ENCODE data around the gene RB1. TPM values are rescaled to one million over a fixed set of nuclear protein-coding genes. Genes with fewer than 3 reads are reported as not detected.

RB1 gene
- total RNA-seq, 1 experiment from 2014 or later, result 36.7 TPM

DNA sequence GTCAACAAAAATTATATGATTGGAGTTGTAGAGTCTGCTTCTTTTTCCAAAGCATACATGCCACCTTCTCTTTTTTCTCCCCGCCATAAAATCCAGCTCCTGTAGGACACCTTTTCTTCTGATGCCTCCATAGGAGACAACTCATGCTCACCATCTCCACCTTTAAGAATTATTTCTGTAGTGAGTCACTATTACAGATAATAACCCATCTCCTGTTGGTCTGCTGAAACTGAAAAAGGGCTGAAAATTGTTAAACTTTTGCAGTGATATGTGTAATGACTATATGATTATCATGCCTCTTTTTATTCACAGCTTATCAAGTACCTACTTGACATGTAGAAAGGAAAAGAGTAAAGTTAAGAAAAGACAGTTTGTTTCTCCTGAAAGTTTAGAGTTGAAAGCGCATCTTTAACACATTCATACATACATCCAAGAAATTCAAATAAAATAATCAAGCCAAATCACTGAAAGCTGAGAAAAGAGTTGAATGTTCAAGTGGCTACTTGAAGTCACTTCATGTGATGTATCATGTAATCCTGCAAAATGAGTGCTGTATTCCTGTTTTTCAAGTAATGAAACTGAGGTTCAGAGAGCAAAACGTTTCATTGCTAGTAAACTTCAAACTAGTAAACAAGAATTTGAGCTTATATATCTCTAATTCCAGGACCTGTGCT is 144.9 kb downstream of the RB1 start:
- RAD21 ChIA-PET (ENCODE audit: low non-redundant PET in 1 of 2, low total read pairs in 2 of 2, uncharacterized antibody in 2 of 2, unreplicated experiment in 2 of 2), result no interaction called here
- Histone ChIP-seq H3K4me2 (ENCODE audit: low read length) (no peak overlapping the region), H3K27ac (ENCODE audit: low read depth, low read length) (no peak overlapping the region), H3K4me1 (ENCODE audit: control insufficient read depth in 1 of 2, insufficient read depth in 2 of 2, low read length in 2 of 2) (peaks cover 0 to 5% of the 10 kb centered on the region in 2 experiments; a peak in 2 of 4 replicates), H4K20me1 (ENCODE audit: insufficient read depth) (no peaks in the 10 kb centered on the region), H3K79me2 (ENCODE audit: insufficient read depth, low read length) (no peaks in the 10 kb centered on the region; the same call in 1 of the 2 replicates), H3K9me2 (ENCODE audit: insufficient read depth) (no peaks in the 10 kb centered on the region), H2AFZ (ENCODE audit: low read depth, low read length, poor library complexity, severe bottlenecking) (no peak overlapping the region), H3K27me3 (ENCODE audit: insufficient read depth, low read length) (no peaks in the 10 kb centered on the region), H3K9me3 (ENCODE audit: control insufficient read depth in 1 of 2, insufficient read depth in 1 of 2, low read depth in 1 of 2, low read length in 2 of 2) (no peaks in the 10 kb centered on the region), H3K4me3 (replicated peaks in 1 of 2; ENCODE audit: low read depth in 1 of 2, low read length in 2 of 2) (no peak overlapping the region), H3K36me3 (ENCODE audit: control insufficient read depth in 1 of 2, insufficient read depth in 2 of 2, low read length in 2 of 2) (no peaks in the 10 kb centered on the region), H3K9ac (ENCODE audit: low read length) (no peak overlapping the region)
- POLR2A ChIA-PET, result no interaction called here
- TF ChIP-seq, protein P1, sequence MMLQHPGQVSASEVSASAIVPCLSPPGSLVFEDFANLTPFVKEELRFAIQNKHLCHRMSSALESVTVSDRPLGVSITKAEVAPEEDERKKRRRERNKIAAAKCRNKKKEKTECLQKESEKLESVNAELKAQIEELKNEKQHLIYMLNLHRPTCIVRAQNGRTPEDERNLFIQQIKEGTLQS (IDR thresholded peaks at IDR 0.05), result no peak
- TF ChIP-seq ELF1 (IDR thresholded peaks at IDR 0.05; ENCODE audit: borderline replicate concordance, low read depth), result no peak
- no TSS peak for BruUV-seq (replicated peaks)
- DNase-seq (ENCODE audit: low read depth, low spot score) (no peak), ATAC-seq (no peak)
- intact Hi-C loops (cut with micrococcal nuclease), result no loop called here
- CTCF ChIA-PET, result no interaction called here

DNA sequence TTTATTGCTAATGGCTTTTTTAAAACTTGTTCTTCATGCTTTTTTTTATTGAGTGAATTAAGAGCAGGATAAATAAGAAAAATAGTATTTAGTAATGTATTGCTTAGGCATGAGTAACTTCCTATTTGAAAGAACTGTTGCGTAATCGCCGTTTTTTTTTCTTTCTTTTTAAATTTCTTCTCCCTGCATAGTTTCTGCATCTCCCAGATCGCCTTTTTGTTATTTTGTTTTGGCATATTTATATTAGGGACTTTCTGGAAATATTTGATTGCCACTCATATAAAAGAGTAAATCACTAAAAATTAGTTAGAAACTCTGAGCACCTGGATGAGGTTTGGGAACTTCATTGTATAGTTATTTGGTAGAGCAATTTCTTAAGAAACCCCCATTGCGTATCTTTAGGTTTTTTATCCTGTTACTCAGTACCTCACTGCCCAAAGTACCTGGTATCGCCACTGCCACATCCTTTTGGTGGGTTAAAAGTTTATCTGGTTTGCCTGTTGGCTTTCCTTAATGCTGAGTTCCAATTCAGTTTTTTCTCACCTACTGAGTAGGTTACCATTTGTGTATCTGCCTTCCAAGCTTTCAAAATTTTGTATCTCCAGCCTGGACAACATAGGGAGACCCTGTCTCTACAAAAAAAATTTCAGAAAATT is 145.5 kb downstream of the RB1 start:
- H3K9me2 ChIP-seq (ENCODE audit: insufficient read depth), result no peaks in the 10 kb centered on the region
- H4K20me1 ChIP-seq (ENCODE audit: insufficient read depth), result no peaks in the 10 kb centered on the region
- RAD21 ChIA-PET (ENCODE audit: low non-redundant PET in 1 of 2, low total read pairs in 2 of 2, uncharacterized antibody in 2 of 2, unreplicated experiment in 2 of 2), result no interaction called here
- no peak overlapping the region for H3K9ac ChIP-seq (ENCODE audit: low read length)
- no peaks in the 10 kb centered on the region for H3K9me3 ChIP-seq (ENCODE audit: control insufficient read depth in 1 of 2, insufficient read depth in 1 of 2, low read depth in 1 of 2, low read length in 2 of 2)
- no peak overlapping the region for H3K4me2 ChIP-seq (ENCODE audit: low read length)
- ATAC-seq (no peak), DNase-seq (ENCODE audit: low read depth, low spot score) (no peak)
- CTCF ChIA-PET, result no interaction called here
- intact Hi-C loops (cut with micrococcal nuclease), result no loop called here
- POLR2A ChIA-PET, result no interaction called here
- H3K36me3 ChIP-seq (ENCODE audit: control insufficient read depth in 1 of 2, insufficient read depth in 2 of 2, low read length in 2 of 2), result no peaks in the 10 kb centered on the region
- H3K79me2 ChIP-seq (ENCODE audit: insufficient read depth, low read length), result no peaks in the 10 kb centered on the region; the same call in 1 of the 2 replicates
- no peak overlapping the region for H3K4me3 ChIP-seq (replicated peaks in 1 of 2; ENCODE audit: low read depth in 1 of 2, low read length in 2 of 2)
- H2AFZ ChIP-seq (ENCODE audit: low read depth, low read length, poor library complexity, severe bottlenecking), result no peak overlapping the region
- no peaks in the 10 kb centered on the region for H3K27me3 ChIP-seq (ENCODE audit: insufficient read depth, low read length)
- H3K4me1 ChIP-seq (ENCODE audit: control insufficient read depth in 1 of 2, insufficient read depth in 2 of 2, low read length in 2 of 2), result peaks cover 0 to 5% of the 10 kb centered on the region in 2 experiments; a peak in 2 of 4 replicates
- BruUV-seq (replicated peaks), result no TSS peak
- no peak overlapping the region for H3K27ac ChIP-seq (ENCODE audit: low read depth, low read length)
- no peak for TF ChIP-seq EGR1 (IDR thresholded peaks at IDR 0.05; ENCODE audit: low read depth)
- TF ChIP-seq ZNF274 (IDR thresholded peaks at IDR 0.05; ENCODE audit: low read depth, low read length), result no peak
- no peak for TF ChIP-seq TCF7L2 (IDR thresholded peaks at IDR 0.05; ENCODE audit: borderline replicate concordance, extremely low read depth, insufficient read depth, insufficient read length)
- TF ChIP-seq EZH2 (IDR thresholded peaks at IDR 0.05), result no peak
- no peak for TF ChIP-seq YY1 (IDR thresholded peaks at IDR 0.05; ENCODE audit: extremely low read depth, insufficient replicate concordance, low read depth, low read length)
- TF ChIP-seq, protein P2, sequence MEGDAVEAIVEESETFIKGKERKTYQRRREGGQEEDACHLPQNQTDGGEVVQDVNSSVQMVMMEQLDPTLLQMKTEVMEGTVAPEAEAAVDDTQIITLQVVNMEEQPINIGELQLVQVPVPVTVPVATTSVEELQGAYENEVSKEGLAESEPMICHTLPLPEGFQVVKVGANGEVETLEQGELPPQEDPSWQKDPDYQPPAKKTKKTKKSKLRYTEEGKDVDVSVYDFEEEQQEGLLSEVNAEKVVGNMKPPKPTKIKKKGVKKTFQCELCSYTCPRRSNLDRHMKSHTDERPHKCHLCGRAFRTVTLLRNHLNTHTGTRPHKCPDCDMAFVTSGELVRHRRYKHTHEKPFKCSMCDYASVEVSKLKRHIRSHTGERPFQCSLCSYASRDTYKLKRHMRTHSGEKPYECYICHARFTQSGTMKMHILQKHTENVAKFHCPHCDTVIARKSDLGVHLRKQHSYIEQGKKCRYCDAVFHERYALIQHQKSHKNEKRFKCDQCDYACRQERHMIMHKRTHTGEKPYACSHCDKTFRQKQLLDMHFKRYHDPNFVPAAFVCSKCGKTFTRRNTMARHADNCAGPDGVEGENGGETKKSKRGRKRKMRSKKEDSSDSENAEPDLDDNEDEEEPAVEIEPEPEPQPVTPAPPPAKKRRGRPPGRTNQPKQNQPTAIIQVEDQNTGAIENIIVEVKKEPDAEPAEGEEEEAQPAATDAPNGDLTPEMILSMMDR (IDR thresholded peaks at IDR 0.05 in 2 of 3, conservative IDR thresholded peaks at IDR 0.05 in 1 of 3; ENCODE audit: borderline replicate concordance in 1 of 3, insufficient read depth in 1 of 3, low read depth in 2 of 3, low read length in 2 of 3), result no peak
- TF ChIP-seq, protein P3, sequence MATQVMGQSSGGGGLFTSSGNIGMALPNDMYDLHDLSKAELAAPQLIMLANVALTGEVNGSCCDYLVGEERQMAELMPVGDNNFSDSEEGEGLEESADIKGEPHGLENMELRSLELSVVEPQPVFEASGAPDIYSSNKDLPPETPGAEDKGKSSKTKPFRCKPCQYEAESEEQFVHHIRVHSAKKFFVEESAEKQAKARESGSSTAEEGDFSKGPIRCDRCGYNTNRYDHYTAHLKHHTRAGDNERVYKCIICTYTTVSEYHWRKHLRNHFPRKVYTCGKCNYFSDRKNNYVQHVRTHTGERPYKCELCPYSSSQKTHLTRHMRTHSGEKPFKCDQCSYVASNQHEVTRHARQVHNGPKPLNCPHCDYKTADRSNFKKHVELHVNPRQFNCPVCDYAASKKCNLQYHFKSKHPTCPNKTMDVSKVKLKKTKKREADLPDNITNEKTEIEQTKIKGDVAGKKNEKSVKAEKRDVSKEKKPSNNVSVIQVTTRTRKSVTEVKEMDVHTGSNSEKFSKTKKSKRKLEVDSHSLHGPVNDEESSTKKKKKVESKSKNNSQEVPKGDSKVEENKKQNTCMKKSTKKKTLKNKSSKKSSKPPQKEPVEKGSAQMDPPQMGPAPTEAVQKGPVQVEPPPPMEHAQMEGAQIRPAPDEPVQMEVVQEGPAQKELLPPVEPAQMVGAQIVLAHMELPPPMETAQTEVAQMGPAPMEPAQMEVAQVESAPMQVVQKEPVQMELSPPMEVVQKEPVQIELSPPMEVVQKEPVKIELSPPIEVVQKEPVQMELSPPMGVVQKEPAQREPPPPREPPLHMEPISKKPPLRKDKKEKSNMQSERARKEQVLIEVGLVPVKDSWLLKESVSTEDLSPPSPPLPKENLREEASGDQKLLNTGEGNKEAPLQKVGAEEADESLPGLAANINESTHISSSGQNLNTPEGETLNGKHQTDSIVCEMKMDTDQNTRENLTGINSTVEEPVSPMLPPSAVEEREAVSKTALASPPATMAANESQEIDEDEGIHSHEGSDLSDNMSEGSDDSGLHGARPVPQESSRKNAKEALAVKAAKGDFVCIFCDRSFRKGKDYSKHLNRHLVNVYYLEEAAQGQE (IDR thresholded peaks at IDR 0.05; ENCODE audit: low read depth), result no peak
- no peak for TF ChIP-seq CEBPB (IDR thresholded peaks at IDR 0.05; ENCODE audit: low read depth)
- no peak for TF ChIP-seq CBX3 (IDR thresholded peaks at IDR 0.05; ENCODE audit: low read depth)
- TF ChIP-seq EZH2phosphoT487 (IDR thresholded peaks at IDR 0.05; ENCODE audit: borderline replicate concordance), result no peak
- TF ChIP-seq POLR2AphosphoS5 (IDR thresholded peaks at IDR 0.05; ENCODE audit: low read depth, low read length), result no peak
